GM12873 (cell line): Measurements from ENCODE around the gene FLYWCH1.

Source experiments
- TF ChIP-seq, protein P1 (sequence below): IDR thresholded peaks from 2 replicates; pipeline ENCODE4 v1.5.1; 2012; ENCODE audit warnings: low read depth, mild to moderate bottlenecking, moderate library complexity, low read length, control low read depth; ENCODE audit not compliant: insufficient read depth; ENCODE audit errors: missing control alignments

FLYWCH1 gene

GRCh38 chr16:2933136-2933535 lies 21.4 kb downstream of the FLYWCH1 start:
- TF ChIP-seq, protein P1, sequence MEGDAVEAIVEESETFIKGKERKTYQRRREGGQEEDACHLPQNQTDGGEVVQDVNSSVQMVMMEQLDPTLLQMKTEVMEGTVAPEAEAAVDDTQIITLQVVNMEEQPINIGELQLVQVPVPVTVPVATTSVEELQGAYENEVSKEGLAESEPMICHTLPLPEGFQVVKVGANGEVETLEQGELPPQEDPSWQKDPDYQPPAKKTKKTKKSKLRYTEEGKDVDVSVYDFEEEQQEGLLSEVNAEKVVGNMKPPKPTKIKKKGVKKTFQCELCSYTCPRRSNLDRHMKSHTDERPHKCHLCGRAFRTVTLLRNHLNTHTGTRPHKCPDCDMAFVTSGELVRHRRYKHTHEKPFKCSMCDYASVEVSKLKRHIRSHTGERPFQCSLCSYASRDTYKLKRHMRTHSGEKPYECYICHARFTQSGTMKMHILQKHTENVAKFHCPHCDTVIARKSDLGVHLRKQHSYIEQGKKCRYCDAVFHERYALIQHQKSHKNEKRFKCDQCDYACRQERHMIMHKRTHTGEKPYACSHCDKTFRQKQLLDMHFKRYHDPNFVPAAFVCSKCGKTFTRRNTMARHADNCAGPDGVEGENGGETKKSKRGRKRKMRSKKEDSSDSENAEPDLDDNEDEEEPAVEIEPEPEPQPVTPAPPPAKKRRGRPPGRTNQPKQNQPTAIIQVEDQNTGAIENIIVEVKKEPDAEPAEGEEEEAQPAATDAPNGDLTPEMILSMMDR: no peak

- TF ChIP-seq, protein P1: no peak
These were observed 22.0 kb downstream of the FLYWCH1 start for GRCh38 chr16:2933701-2934100.

- TF ChIP-seq, protein P1: no peak
These were observed 22.7 kb downstream of the FLYWCH1 start for GRCh38 chr16:2934450-2934849.

DNA sequence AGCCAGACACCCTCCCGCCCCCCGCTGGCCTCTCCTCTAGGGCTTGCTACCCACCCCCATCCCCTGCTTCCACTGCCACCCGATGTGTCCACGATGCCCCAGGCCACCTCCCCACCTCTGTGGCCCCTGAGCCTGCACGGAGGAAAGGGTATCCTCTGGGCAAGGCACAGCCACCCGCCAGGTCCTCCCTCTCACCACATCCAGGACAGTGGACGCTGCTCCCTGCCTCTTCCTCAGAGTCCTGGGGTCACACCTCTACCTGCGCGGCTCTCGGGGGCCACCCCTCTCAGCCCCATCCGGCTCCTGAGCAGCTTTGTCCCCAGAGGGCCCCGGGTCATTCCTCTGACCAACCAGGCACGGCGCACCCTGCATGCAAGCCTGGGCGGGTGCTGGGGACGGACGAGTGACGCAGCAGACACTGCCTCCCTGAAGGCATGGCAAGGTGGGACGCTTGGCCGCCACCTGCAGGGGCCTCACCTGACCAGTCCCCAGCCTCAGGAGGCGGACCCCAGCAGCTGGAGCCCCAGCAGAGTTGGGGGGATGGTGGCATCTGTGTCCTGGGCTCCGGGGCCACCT lies 24.8 kb downstream of the FLYWCH1 start:
- TF ChIP-seq, protein P1: no peak

DNA sequence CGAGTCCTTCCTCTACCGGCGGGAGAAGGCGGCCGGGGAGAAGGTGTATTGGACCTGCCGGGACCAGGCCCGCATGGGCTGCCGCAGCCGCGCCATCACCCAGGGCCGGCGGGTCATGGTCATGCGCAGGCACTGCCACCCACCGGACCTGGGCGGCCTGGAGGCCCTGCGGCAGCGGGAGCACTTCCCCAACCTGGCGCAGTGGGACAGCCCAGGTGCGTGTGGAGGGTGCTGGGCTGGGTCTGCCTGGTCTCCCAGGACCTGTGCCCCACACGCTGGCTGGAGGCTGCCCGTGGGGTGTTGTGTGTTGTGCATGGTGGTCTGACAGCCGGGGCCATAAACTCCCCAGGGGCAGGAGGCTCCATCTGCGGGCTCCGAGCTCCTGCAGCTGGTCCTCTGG lies 25.4 kb downstream of the FLYWCH1 start:
- TF ChIP-seq, protein P1: no peak

- TF ChIP-seq, protein P1: no peak
These were observed 26.5 kb downstream of the FLYWCH1 start for GRCh38 chr16:2938206-2938605.

DNA sequence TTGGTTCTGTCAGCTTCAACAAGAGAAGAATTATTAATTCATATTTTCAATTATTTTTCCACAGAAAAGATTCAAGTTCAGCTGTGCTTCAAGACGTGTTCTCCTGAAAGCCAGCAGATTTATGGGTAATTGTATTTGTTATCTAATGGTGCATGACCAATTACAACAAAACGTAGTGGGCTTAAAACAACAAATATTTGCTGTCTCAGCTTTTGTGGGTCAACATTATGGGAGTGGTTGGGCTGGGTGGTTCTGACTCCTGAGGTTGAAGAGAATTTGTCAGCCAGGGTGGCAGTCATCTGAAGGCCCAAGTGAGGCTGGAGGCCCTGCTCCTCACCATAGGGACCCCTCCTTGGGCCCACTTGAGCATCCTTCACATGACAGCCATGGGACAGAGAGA lies 28.2 kb downstream of the FLYWCH1 start:
- TF ChIP-seq, protein P1: no peak
